NB4 (cell line): ENCODE results near the gene HEXD.

ENCODE experiments used
- DNase-seq: peaks from one replicate; pipeline ENCODE4 v3.0.0; 2010; ENCODE audit warnings: low read depth
- H3K4me3 ChIP-seq: one replicate; pipeline ENCODE4 v1.5.1; 2011; ENCODE audit warnings: mild to moderate bottlenecking, low read depth, low read length, moderate library complexity
- CTCF ChIP-seq: IDR thresholded peaks from one replicate; pipeline ENCODE4 v1.5.1; 2012; ENCODE audit warnings: low read depth, low read length
- MAX ChIP-seq: IDR thresholded peaks from 2 replicates; pipeline ENCODE4 v1.6.1; 2011; ENCODE audit warnings: low read depth, low read length
- MYC ChIP-seq: IDR thresholded peaks from 2 replicates; pipeline ENCODE4 v1.6.1; 2011; ENCODE audit warnings: low read depth, low read length
- POLR2A ChIP-seq: IDR thresholded peaks from 2 replicates; pipeline ENCODE4 v1.6.1; 2011; ENCODE audit warnings: mild to moderate bottlenecking; ENCODE audit not compliant: insufficient read length; ENCODE audit errors: extremely low read depth

Gene HEXD

GRCh38 chr17:82382933-82383255, 35.3 kb upstream of the HEXD start:
- no peak for TF ChIP-seq CTCF
- no peak for TF ChIP-seq POLR2A
- no peak for TF ChIP-seq MAX
- TF ChIP-seq MYC: no peak
- DNase-seq: no peak
- no peak overlapping the region for H3K4me3 ChIP-seq

- TF ChIP-seq MAX (no peak), CTCF (no peak), MYC (no peak), POLR2A (no peak)
- no peak for DNase-seq
- H3K4me3 ChIP-seq: no peak overlapping the region
Measured at GRCh38 chr17:82383411-82383810, 34.7 kb upstream of the HEXD start.

GRCh38 chr17:82384051-82384729, 34.0 kb upstream of the HEXD start:
- TF ChIP-seq MYC (no peak), MAX (no peak), CTCF (no peak), POLR2A (no peak)
- no peak overlapping the region for H3K4me3 ChIP-seq
- no peak for DNase-seq

GRCh38 chr17:82384730-82385481, 33.2 kb upstream of the HEXD start:
- TF ChIP-seq POLR2A: no peak
- no peak for TF ChIP-seq MAX
- no peak for TF ChIP-seq MYC
- TF ChIP-seq CTCF: no peak
- no peak overlapping the region for H3K4me3 ChIP-seq
- no peak for DNase-seq

GRCh38 chr17:82385559-82386254, 32.4 kb upstream of the HEXD start:
- H3K4me3 ChIP-seq: no peak overlapping the region
- TF ChIP-seq MYC (no peak), POLR2A (no peak), CTCF (no peak), MAX (no peak)
- no peak for DNase-seq
